T-cell (primary cell): ENCODE results near the gene NR1H4. TPM values are rescaled to one million over a fixed set of nuclear protein-coding genes. Genes with fewer than 3 reads are reported as not detected.

Experiments used
- ATAC-seq, 4 experiments: fragments of 200-7000 bp in 3 of 4; fragments of 150-1000 bp in 1 of 4; cut with Tn5 transposase; replicated peaks in 1 of 4; 1 replicate in 3 of 4; 2 replicates in 1 of 4; pipeline ENCODE4 v1.10.0; 2021; ENCODE audit warnings: moderate library complexity in 3 of 4, mild to moderate bottlenecking in 2 of 4, moderate number of reproducible peaks in 1 of 4
- CTCF ChIA-PET, 2 donors: fragments of 300-600 bp; sonication (Branson Sonifier 250); formaldehyde crosslinking; loops; one replicate each; lab custom pipeline; 2022; ENCODE audit warnings: antibody characterized with exemption in 2 of 2; lab: Charles Lee
- POLR2A ChIA-PET, 2 donors: fragments of 300-600 bp; sonication (Branson Sonifier 250); formaldehyde crosslinking; loops; one replicate each; lab custom pipeline; 2022; ENCODE audit warnings: antibody characterized with exemption in 2 of 2; lab: Charles Lee
- DNase-seq, 35 experiments: peaks; one replicate each; pipeline versions ENCODE4 v3.0.0 to v3.0.0-alpha.2; 2013 to 2023
- H3K27ac ChIP-seq: one replicate; pipeline ENCODE4 v1.5.1; 2013; ENCODE audit warnings: low read length
- H3K27me3 ChIP-seq, 2 experiments: replicated peaks in 1 of 2; 1 replicate in 1 of 2; 2 replicates in 1 of 2; pipeline versions ENCODE4 v1.6.1 to v1.7.0; 2013; ENCODE audit warnings: low read length in 1 of 2, mixed read lengths in 1 of 2; ENCODE audit not compliant: control insufficient read depth in 2 of 2, insufficient read depth in 2 of 2; ENCODE audit errors: extremely low read depth in 1 of 2
- H3K36me3 ChIP-seq, 2 donors: 1 replicate in 1 of 2; 2 replicates in 1 of 2; pipeline versions ENCODE4 v1.6.1 to v1.7.0; 2013; ENCODE audit warnings: low read length in 1 of 2; ENCODE audit not compliant: control insufficient read depth in 2 of 2, insufficient read depth in 1 of 2; ENCODE audit errors: extremely low read depth in 1 of 2
- H3K4me1 ChIP-seq, 2 experiments: 1 replicate in 1 of 2; 2 replicates in 1 of 2; pipeline versions ENCODE4 v1.6.1 to v1.7.0; 2013; ENCODE audit warnings: low read length in 2 of 2, mixed read lengths in 1 of 2; ENCODE audit not compliant: insufficient read depth in 2 of 2, control insufficient read depth in 1 of 2; ENCODE audit errors: extremely low read depth in 1 of 2
- H3K4me3 ChIP-seq, 2 donors: 1 replicate in 1 of 2; 2 replicates in 1 of 2; pipeline versions ENCODE4 v1.5.1 to v1.7.0; 2013; ENCODE audit warnings: mild to moderate bottlenecking in 2 of 2, low read length in 1 of 2, moderate library complexity in 1 of 2; ENCODE audit not compliant: control insufficient read depth in 1 of 2; ENCODE audit errors: extremely low read depth in 1 of 2
- H3K9me3 ChIP-seq: 2 replicates; pipeline ENCODE4 v1.7.0; 2013
- H3K27ac Mint-ChIP-seq, 2 donors: one replicate each; pipeline ENCODE4 v1.8.0; 2020 to 2021; ENCODE audit warnings: mild to moderate bottlenecking in 2 of 2, mixed read lengths in 2 of 2
- H3K27me3 Mint-ChIP-seq, 2 donors: one replicate each; pipeline ENCODE4 v1.8.0; 2021 to 2022; ENCODE audit warnings: mixed read lengths in 2 of 2
- H3K36me3 Mint-ChIP-seq: one replicate; pipeline ENCODE4 v1.8.0; 2021; ENCODE audit warnings: mixed read lengths
- H3K4me1 Mint-ChIP-seq, 3 donors: one replicate each; pipeline ENCODE4 v1.8.0; 2020 to 2022; ENCODE audit warnings: mixed read lengths in 3 of 3, mild to moderate bottlenecking in 1 of 3
- H3K4me3 Mint-ChIP-seq, 3 donors: one replicate each; pipeline ENCODE4 v1.8.0; 2020 to 2022; ENCODE audit warnings: mild to moderate bottlenecking in 3 of 3, mixed read lengths in 3 of 3, moderate library complexity in 3 of 3
- H3K9me3 Mint-ChIP-seq, 3 donors: one replicate each; pipeline ENCODE4 v1.8.0; 2020 to 2022; ENCODE audit warnings: mixed read lengths in 3 of 3
- WGBS: methylation state at CpG from one replicate; pipeline ENCODE4 v1.1.5; 2013; ENCODE audit warnings: missing lambda C conversion rate; ENCODE audit not compliant: insufficient coverage; 5-methylcytosine and 5-hydroxymethylcytosine counted together
- total RNA-seq, 35 experiments: library from RNA in 6 of 35; stranded (reverse) in 6 of 35; fragments of 120-200 nt in 1 of 35; gene quantifications; one replicate each; pipeline versions ENCODE4 v1.2.1 to v1.2.4 and lab custom pipeline; 2013 to 2026

NR1H4 gene
- total RNA-seq, 5 donors from 2014 or later (not counting 1 experiment from before 2014, with no cell fraction given), result not detected

DNA sequence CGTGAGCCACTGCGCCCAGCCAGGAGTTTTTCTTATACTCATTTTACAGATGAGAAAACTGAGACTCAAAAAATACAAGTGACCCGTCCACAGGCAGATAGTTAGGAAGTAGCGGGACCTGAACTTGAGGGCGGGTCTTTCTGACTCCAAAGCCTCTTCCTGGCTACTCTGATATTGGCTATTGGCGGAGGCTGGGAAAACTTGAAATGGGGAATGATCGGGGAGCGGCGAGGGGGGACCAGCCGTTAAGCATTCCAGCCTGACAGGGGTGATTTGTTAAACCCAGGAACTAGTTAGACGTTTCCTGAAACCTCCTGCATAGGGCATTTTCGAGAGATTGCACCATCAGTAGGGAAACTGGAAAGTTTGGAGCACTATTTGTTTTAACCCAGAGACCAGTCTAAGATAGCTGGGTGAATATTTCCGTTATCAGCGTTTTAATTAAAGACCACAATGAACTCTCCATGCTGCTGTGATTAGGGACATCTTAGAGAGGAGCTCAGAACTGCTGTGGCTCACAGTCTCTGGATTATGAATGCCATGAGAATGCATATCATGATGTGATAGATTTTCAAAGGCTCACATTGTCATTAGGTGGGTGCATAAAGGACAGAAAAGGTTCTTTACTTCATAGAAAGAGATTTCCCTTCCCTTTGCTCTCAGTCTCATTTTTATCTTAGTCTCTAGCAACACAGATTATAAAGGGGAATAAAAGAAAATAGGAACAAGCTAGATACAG lies 2.5 kb downstream of the NR1H4 start:
- no peak for ATAC-seq
- no peaks in the 10 kb centered on the region for H3K4me1 Mint-ChIP-seq
- Histone ChIP-seq H3K36me3 (no peaks in the 10 kb centered on the region), H3K27me3 (peaks cover 0 to 5% of the 10 kb centered on the region in 2 experiments), H3K27ac (no peak overlapping the region), H3K9me3 (no peaks in the 10 kb centered on the region), H3K4me1 (no peaks in the 10 kb centered on the region), H3K4me3 (no peak overlapping the region)
- WGBS, result 49% methylated on average over 11 of the region's 14 CpGs
- no peak overlapping the region for H3K27ac Mint-ChIP-seq
- ChIA-PET CTCF (no interaction called here), POLR2A (no interaction called here)
- no peaks in the 10 kb centered on the region for H3K36me3 Mint-ChIP-seq
- no peak overlapping the region for H3K4me3 Mint-ChIP-seq
- no peak for DNase-seq
- peaks cover 2 to 10% of the 10 kb centered on the region in 2 donors for H3K27me3 Mint-ChIP-seq
- H3K9me3 Mint-ChIP-seq, result no peaks in the 10 kb centered on the region

DNA sequence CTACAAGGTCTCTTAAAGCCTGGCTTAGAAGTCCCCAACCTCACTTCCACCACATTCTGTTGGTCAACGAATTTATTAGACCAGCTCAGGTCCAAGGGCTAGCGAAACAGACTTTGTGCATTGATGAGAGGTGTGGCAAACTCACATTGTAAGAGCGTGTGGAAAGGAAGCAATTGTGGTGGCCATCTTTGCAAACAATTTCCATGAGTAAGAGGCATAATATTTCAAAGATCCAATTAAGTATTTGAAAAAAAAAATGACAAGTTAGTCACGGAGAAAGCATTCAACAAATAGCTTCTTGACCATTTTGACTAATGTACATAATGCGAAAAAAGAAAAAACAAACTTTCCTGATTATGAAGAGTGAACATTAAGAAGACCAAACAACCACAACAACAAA lies 7.4 kb downstream of the NR1H4 start:
- Mint-ChIP-seq H3K36me3 (no peaks in the 10 kb centered on the region), H3K27me3 (no peaks in the 10 kb centered on the region), H3K4me3 (no peak overlapping the region), H3K4me1 (no peaks in the 10 kb centered on the region), H3K9me3 (no peaks in the 10 kb centered on the region), H3K27ac (no peak overlapping the region)
- Histone ChIP-seq H3K27me3 (peaks cover 0 to 1% of the 10 kb centered on the region in 2 experiments), H3K4me1 (no peaks in the 10 kb centered on the region), H3K4me3 (no peak overlapping the region), H3K27ac (no peak overlapping the region), H3K9me3 (no peaks in the 10 kb centered on the region), H3K36me3 (no peaks in the 10 kb centered on the region)
- POLR2A ChIA-PET, result interaction anchor here in 1 of 2 donors (0.6 kb wide), 1 partner anchor 431 kb away, joined by 5 read pairs; no protein-coding TSS in a partner anchor
- ATAC-seq (no peak), DNase-seq (no peak)
- CTCF ChIA-PET, result interaction anchor here in 1 of 2 donors (0.6 kb wide), 1 partner anchor 40 kb away, joined by 3 read pairs; no protein-coding TSS in a partner anchor
- WGBS, result no CpG with 5 or more reads among the region's 5 CpGs

DNA sequence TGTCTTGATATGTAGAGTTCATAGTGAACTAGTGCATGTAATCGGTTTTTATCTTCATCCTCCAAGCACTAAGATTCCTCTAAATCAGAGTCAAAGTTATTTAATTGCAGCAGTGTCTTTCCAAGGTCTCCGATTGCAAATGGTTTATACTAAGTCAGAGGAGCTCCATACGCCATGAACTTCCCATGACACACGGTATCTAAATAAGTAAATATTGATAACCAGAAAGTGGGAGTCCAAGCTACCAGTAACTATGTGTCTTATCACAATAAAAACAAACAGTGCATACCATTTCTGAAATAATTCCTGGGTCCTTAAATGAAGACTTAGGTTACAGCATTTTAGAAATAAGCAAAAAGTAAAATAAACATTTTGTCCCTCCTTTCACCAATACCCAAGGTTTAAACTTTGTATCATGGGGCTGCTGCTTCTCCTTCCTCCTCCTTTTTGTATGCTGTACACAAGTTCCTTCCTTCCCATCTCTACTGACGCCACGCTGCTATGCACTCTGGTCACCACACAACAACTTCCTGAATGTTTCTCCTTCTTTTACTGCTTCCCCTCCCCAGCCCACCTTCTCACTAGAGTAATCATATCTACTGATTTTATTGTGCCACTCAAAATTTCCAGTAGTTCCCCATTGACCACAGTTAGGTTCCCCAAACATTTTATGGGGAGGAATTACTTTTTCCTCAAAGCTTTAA lies 10.7 kb downstream of the NR1H4 start:
- Mint-ChIP-seq H3K27me3 (peaks cover 0 to 4% of the 10 kb centered on the region in 2 donors), H3K9me3 (no peaks in the 10 kb centered on the region), H3K27ac (no peak overlapping the region), H3K4me1 (no peaks in the 10 kb centered on the region), H3K36me3 (no peaks in the 10 kb centered on the region), H3K4me3 (no peak overlapping the region)
- ChIA-PET POLR2A (no interaction called here), CTCF (interaction anchor here in 1 of 2 donors (0.6 kb wide), 1 partner anchor 262 kb away, joined by 3 read pairs; no protein-coding TSS in a partner anchor)
- H3K36me3 ChIP-seq, result no peaks in the 10 kb centered on the region
- no peaks in the 10 kb centered on the region for H3K9me3 ChIP-seq
- no peaks in the 10 kb centered on the region for H3K4me1 ChIP-seq
- H3K27ac ChIP-seq, result no peak overlapping the region
- WGBS, result 7% methylated on average over 2 of the region's 6 CpGs
- H3K4me3 ChIP-seq, result no peak overlapping the region
- H3K27me3 ChIP-seq, result no peaks in the 10 kb centered on the region
- ATAC-seq (no peak), DNase-seq (no peak)

DNA sequence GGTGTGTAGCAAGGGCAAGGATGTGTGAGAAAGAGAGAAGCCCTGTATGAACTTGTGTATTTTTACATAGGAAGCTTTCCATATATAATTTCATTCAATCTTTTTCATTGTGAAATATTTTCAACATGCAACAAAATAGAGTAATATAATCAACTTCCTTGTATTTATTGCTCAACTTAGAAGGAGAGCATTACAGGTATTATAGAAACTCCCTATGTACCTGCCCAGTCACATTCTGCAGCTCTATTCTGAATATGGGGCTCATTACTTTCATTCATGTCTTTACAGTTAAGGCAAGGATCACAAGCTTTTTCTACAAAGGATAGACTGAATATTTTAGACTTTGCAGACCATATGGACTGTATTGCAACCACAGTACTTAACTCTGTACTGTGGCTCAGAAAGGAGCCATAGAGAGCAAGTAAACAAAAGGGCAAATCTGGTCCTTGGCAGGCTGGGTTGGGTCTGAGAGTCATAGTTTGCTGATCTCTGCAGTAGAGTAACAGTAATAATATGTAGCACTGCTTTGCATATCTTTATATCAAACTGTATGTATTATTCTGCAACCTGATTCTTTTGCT lies 11.3 kb downstream of the NR1H4 start:
- Mint-ChIP-seq H3K4me1 (no peaks in the 10 kb centered on the region), H3K27ac (no peak overlapping the region), H3K27me3 (peaks cover 0 to 4% of the 10 kb centered on the region in 2 donors), H3K36me3 (no peaks in the 10 kb centered on the region), H3K9me3 (no peaks in the 10 kb centered on the region), H3K4me3 (no peak overlapping the region)
- Histone ChIP-seq H3K27me3 (no peaks in the 10 kb centered on the region), H3K9me3 (no peaks in the 10 kb centered on the region), H3K4me3 (no peak overlapping the region), H3K27ac (no peak overlapping the region), H3K36me3 (no peaks in the 10 kb centered on the region), H3K4me1 (no peaks in the 10 kb centered on the region)
- POLR2A ChIA-PET, result no interaction called here
- ATAC-seq, result no peak
- CTCF ChIA-PET, result no interaction called here
- no peak for DNase-seq

DNA sequence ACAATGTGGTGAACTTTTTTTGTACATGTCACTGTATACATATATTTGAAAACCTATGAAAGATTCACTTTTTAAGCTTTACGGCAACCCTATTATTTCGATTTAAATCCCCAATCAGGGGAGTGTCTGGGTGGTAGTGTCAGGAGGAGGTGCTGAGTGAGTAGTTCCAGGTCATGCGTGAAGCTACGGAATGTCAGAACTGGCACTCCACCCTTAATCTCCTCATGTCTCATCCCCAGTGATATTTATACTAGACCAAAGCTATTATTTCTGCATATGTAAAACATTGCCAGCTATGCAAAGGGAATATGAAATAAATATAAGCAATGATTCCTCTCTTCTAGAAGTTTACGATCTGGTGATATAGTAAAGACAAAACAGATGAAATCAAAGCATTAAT lies 12.3 kb downstream of the NR1H4 start:
- ATAC-seq, result no peak
- no peak overlapping the region for H3K4me3 Mint-ChIP-seq
- no peaks in the 10 kb centered on the region for H3K9me3 Mint-ChIP-seq
- no peak overlapping the region for H3K27ac ChIP-seq
- no peaks in the 10 kb centered on the region for H3K9me3 ChIP-seq
- H3K4me3 ChIP-seq, result no peak overlapping the region
- H3K27me3 ChIP-seq, result no peaks in the 10 kb centered on the region
- no peaks in the 10 kb centered on the region for H3K36me3 Mint-ChIP-seq
- no peak for DNase-seq
- no peaks in the 10 kb centered on the region for H3K4me1 ChIP-seq
- H3K4me1 Mint-ChIP-seq, result no peaks in the 10 kb centered on the region
- no peak overlapping the region for H3K27ac Mint-ChIP-seq
- ChIA-PET CTCF (no interaction called here), POLR2A (no interaction called here)
- no peaks in the 10 kb centered on the region for H3K36me3 ChIP-seq
- peaks cover 0 to 4% of the 10 kb centered on the region in 2 donors for H3K27me3 Mint-ChIP-seq
- WGBS, result no CpG with 5 or more reads among the region's 5 CpGs

DNA sequence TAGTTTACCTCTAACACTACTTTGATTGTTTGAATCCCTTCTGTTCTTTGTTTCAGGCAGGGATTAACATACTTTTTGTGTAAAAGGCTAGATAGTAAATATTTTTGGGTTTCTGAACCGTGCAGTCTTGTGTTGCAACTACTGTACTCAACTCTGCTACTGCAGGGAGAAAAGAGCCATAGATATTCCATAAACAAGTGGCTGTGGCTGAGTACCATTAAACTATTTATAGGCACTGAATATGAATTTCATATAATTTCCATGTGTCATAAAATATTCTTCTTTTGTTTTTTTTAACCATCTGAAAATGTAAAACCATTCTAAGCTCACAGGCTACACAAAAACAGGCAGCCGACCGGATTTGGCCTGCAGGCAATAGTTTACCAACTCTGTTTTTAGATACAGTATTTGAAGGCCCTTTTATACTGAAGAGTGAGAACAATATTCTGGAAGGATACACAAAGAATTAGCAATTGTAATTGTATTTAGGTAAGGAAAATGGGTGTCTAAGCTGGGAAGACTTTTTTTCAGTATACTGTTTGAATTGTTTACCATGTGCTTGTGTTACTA lies 15.7 kb downstream of the NR1H4 start:
- Histone ChIP-seq H3K27ac (no peak overlapping the region), H3K4me3 (no peak overlapping the region), H3K36me3 (no peaks in the 10 kb centered on the region), H3K27me3 (no peaks in the 10 kb centered on the region), H3K9me3 (no peaks in the 10 kb centered on the region), H3K4me1 (no peaks in the 10 kb centered on the region)
- POLR2A ChIA-PET, result interaction anchor here in 1 of 2 donors (0.6 kb wide), 1 partner anchor 202 kb away, joined by 3 read pairs; no protein-coding TSS in a partner anchor
- Mint-ChIP-seq H3K27me3 (peaks cover 0 to 4% of the 10 kb centered on the region in 2 donors), H3K9me3 (no peaks in the 10 kb centered on the region), H3K27ac (no peak overlapping the region), H3K4me3 (no peak overlapping the region), H3K36me3 (no peaks in the 10 kb centered on the region), H3K4me1 (no peaks in the 10 kb centered on the region)
- CTCF ChIA-PET, result no interaction called here
- no peak for ATAC-seq
- no CpG with 5 or more reads among the region's 3 CpGs for WGBS
- DNase-seq, result no peak
